ENCODE data around the gene LMBR1L. TPM values are rescaled to one million over a fixed set of nuclear protein-coding genes. Genes with fewer than 3 reads are reported as not detected.

LMBR1L gene
- total and polyA plus RNA-seq, 2 of the 8 experiments (the other 6 are each of a cell fraction or from before 2014, with no cell fraction given), result 36.6 to 49.6 TPM

DNA sequence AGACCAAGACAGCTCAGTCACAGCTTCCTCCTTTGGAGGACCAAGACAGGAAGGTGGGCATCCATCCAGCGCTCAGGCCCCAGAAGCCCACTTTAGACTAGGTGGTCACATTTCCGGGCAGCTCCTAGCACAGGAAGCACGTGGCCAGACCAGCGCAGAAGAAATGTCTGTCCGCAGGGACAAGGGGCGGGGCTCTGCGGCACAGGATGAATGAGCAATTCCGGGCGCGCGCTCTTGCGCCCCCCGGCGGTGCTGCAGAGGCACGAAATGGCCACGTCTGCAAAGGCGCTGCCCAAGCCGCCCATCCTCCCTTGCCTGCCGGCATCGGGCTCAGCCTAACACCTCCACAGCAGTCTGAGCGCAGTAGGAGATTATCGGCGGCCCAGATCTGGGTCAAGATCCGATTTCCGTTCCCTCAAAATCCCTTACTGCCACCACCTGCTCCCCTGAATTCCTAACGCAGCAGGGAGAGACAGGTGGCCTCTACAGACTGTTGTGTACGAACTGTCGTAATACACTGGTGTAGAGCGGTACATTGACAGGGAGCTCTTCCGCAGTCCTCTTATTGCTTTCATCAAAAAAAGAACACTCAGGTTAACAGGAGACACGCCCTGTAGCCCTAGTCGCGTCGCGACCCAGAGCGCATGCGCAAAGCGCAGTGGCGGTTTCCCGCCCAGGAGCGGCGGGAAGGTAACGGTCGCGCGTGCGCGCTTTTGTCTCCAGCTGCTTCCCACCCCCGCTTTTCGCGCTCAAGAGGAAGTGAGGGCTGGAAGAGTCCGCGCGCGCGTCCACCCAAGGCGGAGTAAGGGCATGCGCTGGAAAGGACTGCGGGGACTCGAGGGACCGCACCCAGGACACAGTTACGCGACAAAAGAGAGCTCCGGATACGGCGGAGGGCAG is 19.8 kb upstream of the LMBR1L start (continued):
- TF ChIP-seq SRF (IDR thresholded peaks at IDR 0.05; ENCODE audit: low read depth, low read length), result no peak

Measured in H1 (cell line).